Measurements from ENCODE around the gene FAM156A. TPM values are rescaled to one million over a fixed set of nuclear protein-coding genes. Genes with fewer than 3 reads are reported as not detected.
"Not testable (repeated sequence)": the region's sequence is repeated elsewhere in the genome, so short reads cannot be mapped to it uniquely, and the experiment has no call there.

FAM156A gene
- total RNA-seq, 2 experiments from 2014 or later, result 19.3 to 23.3 TPM

- H3K36me3 Mint-ChIP-seq; H3K27ac Mint-ChIP-seq; POLR2A ChIA-PET; ATAC-seq (ENCODE audit: low read depth); H3K4me1 Mint-ChIP-seq; H3K9me3 Mint-ChIP-seq; H3K27me3 Mint-ChIP-seq; H3K4me3 Mint-ChIP-seq; DNase-seq: not testable (repeated sequence)
Measured at GRCh38 chrX:52907137-52907536, 51.2 kb downstream of the FAM156A start.

DNA sequence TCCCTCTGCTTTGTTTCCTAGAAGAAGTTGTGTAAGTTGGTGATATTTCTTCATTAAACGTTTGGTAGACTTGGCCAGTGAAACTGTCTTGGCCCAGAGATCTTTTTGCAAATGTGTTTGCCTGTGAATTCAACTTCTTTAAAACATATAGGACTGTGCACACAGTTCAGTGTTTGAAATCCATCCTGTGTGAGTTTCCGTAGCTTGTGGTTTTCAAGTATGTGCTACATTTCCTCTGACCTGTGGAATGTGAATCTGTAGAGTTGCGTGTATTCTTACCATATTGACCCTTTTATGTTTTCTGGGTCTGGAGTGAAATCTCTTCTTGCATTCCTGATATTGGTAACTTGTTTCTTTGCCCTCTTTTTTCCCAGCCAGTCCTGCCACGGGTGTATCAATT lies 52.2 kb downstream of the FAM156A start:
- H3K4me3 Mint-ChIP-seq; H3K9me3 Mint-ChIP-seq; H3K27me3 Mint-ChIP-seq; ATAC-seq (ENCODE audit: low read depth); H3K36me3 Mint-ChIP-seq; H3K27ac Mint-ChIP-seq; H3K4me1 Mint-ChIP-seq; DNase-seq; POLR2A ChIA-PET: not testable (repeated sequence)

GRCh38 chrX:52905531-52905930 lies 52.8 kb downstream of the FAM156A start:
- H3K36me3 Mint-ChIP-seq; H3K27me3 Mint-ChIP-seq; H3K9me3 Mint-ChIP-seq; H3K4me3 Mint-ChIP-seq; POLR2A ChIA-PET; H3K4me1 Mint-ChIP-seq; DNase-seq; ATAC-seq (ENCODE audit: low read depth); H3K27ac Mint-ChIP-seq: not testable (repeated sequence)

Other genes starting within 250 kb of the FAM156A start
- gene SSX2B, start 207.3 kb downstream of the FAM156A start, total RNA-seq, result not detected
- gene SPANXN5, start 161.1 kb downstream of the FAM156A start, total RNA-seq, result not detected
- gene XAGE5, start 147.2 kb downstream of the FAM156A start, total RNA-seq, result not detected
- gene XAGE3, start 90.4 kb downstream of the FAM156A start, total RNA-seq, result not detected
- gene FAM156B, start 61.2 kb downstream of the FAM156A start, total RNA-seq, result 10 to 100 TPM; 15.6 to 16.6 TPM
- gene GPR173, start 90.3 kb upstream of the FAM156A start, total RNA-seq, result under 1 TPM; 0.08 to 0.14 TPM
- 10 to 100 TPM; 73.2 to 76.4 TPM for gene TSPYL2, start 123.8 kb upstream of the FAM156A start, total RNA-seq
- gene KANTR, start 135.6 kb upstream of the FAM156A start, total RNA-seq, result 10 to 100 TPM; 14.2 to 16.1 TPM

Data from activated naive CD8-positive, alpha-beta T cell treated with anti-CD3 and anti-CD28 coated beads, Interleukin-2, amount 10 ng/mL, durations not matched to agents 7 days and 5 days (primary cell).